HG03575 (cell line): ENCODE measurements around the gene ZBTB20.
"Not testable (repeated sequence)": the region's sequence is repeated elsewhere in the genome, so short reads cannot be mapped to it uniquely, and the experiment has no call there.

Source experiments
- ATAC-seq: cut with Tn5 transposase; IDR thresholded peaks from one replicate; pipeline ENCODE4 v1.9.1; 2021; ENCODE audit not compliant: unreplicated experiment, insufficient number of reproducible peaks, low FRiP score; ENCODE audit errors: extremely low read depth

The ZBTB20 gene

DNA sequence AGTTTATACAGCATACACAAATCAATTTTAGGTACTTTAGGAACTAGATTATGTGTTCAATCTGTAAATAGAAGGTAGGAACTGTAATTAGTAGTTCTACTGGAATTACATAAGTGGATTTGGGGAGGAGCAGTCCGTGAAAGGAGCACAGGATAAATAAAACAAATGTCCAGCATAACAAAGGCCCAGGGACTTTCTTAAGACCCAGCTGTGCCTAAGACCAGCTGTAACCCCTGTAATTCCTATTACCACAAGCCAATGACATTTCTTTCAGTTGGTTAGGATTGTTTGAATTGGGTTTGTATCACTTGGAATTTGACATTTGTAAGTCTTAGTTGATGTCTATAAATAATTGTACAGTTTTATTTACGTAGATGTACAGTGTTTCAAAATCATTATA lies 4.8 kb upstream of the ZBTB20 start:
- no peak for ATAC-seq

DNA sequence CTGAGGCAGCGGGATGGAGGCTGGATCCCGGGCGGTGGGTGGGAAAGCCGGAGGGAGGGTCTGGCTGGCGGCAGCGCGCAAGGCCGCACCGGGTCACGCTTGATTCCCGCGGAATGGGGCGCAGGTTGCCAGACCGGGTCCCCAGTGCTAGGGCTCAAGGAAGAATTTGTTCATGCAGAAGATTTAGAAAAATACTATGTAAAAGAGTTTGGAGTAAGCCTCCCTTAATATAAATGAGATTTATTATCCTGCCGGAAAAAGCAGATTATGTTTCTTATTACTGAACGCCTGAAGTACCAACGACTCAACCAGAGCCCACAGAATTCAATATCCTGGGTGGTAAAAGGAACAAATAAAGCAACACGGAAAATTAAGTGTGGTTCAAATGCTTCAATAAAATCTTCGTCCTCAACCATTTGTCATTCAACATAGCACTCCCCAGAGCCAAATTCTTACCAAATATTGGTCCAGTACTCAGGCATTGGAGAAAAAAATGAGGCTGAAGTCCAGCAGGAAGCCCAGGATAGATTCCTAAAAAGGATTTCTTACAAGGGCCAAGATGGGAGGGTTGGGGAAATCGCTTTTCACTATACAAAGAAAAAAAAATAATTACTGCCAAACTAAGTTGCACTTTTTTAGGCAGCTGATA lies 1.2 kb upstream of the ZBTB20 start:
- ATAC-seq: no peak

DNA sequence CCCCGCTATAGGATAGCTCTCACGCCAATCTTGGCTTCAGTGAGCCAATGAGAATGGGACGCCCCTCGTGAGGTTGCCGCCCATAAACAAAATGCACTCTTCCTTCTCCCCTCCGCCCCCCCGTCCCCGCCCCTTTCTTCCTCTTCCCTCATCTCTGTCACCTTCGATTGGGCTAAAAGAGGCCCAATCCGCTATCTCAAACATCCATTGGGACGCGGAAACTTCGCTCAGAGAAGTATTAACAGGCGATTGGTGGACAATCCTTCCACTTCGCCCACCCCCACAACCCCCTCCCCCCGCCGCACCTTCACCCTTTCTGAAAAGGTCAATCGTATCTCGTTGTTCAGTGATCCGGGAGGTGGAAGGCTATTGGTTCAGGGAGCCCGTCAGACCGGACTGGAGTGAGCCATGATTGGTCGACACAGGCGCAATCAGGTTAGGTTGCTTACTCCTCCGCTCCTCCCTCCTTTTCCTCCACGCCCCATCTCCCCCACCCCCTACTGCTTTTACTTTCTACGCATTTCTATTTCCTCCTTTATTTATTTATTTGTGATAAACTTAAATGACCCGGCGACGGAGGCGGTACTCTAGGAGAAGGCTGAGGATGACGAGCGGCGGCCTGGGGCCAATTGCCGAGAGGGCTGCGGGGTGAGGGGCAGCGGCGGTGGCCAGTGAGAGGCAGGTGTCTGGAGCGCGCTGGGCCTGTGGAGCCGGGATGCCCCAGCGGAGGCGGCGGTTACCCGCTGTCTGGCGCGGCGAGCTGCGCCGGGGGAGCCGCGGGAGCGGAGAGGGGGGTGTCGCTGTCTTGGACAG lies 447 bp upstream of the ZBTB20 start:
- peak; percentile 64 for ATAC-seq

DNA sequence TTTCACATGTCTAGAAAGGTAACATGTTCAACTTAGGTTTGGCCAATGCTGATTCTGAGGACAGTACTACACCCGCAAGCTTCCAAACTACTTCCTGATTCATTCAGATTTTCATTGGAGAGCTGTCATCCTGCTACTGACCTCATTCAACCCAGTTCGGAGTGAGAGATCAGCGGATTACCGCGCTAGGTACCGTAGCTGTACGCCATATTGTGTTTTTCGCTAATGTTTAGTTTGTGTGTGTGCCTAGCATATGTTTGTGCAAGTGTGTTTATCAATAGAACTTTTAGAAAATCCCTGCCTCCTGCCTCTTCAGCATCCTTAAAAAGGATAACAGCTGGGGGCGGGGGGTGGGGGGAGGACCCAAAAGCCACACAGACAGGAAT lies 1.1 kb downstream of the ZBTB20 start:
- no peak for ATAC-seq

DNA sequence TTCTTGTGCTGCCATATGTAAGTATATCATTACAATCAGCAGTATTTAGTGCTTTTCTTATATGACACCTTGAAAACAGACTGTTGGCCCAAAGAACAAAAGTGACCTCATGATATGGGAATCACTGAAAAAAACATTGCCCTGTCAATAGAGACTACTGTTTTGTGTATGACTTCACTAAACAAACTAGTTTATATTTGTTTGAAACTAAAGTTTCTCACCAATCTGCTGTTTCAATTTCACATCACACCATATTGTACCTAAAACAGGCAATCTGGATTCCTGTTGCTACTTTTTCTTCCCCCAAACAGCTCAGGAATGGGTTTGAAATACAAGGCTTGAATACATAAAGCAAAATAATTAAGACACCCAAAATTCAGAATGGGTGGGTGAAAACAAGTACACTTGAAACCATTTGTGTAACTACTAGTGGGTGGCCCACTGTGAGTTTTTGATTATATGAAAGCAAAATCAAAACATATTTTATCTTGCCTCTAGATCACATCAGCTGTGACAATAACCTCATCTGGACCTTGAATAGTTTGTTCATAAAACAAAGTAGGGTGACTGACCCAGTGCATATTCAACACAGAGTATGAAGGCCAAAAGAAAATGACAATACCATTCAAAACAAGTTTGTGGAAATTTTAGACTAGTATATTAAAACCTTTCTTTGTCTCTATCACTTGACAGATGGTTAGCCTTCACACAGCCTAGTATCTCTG lies 5.9 kb downstream of the ZBTB20 start:
- peak; percentile 34 for ATAC-seq

DNA sequence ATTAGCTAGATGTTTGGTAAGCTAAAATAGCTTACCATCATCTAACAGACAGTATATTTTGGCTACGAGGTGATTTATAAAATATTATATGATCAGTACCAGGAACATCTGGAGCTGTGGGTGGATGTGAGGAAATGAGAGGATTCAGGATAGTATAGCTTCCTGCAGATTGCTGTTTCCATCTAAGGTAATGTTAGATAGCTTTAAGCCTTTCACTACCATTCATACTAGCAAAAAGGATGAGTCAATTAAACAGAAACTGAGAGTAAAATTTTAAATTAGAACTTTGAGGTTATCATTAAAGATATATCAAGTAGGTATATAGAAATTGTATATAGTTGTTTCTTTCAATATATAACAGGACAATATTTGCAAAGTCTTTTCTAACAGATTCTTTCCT lies 8.0 kb downstream of the ZBTB20 start:
- no peak for ATAC-seq

DNA sequence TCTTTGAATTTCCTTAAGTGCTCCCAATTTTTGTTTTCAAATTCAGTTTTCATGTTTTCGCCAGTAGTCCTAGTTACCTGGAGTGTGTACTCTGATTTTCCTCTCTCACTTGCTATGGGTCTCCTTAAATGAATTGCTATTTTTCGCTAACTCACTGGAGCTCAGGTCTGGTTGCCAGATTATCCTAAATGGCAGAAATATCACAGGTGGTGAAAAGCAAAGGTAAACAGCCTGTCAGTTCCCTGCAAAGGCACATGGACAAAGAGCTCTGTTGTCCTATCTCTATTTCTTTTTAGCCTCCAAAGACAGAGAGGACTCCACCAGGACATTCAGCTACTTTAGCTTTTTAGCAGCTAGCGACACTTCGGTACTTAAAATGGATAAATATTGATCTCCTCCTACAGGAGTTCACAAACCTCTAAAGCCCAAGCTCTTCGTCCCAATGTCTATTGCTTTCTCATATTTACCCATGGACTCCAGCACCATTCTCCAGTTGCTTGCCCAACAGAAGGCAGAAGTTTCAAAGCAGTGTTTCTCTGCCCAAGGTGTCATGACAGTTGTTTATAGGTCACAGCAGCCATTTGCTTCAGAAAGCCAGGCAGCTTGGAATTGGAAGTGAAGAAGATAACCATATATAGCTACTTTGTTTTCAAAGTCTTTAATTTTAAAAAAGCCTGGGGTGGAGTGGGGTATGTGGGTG lies 12.3 kb downstream of the ZBTB20 start:
- ATAC-seq: no peak

DNA sequence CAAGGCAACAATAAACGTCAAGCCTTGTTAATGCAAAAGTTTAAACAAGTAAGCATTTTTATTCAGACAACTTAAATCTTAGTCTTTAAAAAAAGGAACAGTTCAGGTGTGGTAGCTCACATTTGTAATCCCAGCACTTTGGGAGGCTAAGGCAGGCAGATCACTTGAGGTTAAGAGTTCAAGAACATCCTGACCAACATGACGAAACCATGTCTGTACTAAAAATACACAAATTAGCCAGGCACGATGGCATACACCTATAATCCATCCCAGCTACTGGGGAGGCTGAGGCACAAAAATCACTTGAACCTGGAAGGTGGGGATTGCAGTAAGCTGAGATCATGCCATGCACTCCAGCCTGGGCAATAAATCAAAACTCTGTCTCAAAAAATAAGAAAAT lies 19.9 kb downstream of the ZBTB20 start:
- ATAC-seq: no peak

DNA sequence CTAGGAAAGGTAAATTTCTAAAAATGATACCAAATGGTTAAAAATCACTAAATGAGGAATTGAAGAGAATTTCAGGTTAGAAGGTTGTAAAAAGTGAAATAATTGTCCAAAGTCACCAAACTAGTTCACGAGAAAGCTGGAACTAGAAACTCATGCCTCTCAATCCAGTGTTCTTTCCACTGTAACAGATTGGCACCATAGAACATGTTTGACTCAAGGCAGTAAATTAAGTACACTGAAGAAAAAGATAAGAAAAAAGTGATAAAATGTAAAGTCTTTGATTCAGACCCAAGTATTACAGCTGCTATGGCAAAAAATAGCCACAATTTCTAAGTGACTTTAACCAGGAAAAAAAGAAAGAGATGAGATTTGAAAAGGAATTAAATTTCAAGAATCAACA lies 26.5 kb downstream of the ZBTB20 start:
- no peak for ATAC-seq

DNA sequence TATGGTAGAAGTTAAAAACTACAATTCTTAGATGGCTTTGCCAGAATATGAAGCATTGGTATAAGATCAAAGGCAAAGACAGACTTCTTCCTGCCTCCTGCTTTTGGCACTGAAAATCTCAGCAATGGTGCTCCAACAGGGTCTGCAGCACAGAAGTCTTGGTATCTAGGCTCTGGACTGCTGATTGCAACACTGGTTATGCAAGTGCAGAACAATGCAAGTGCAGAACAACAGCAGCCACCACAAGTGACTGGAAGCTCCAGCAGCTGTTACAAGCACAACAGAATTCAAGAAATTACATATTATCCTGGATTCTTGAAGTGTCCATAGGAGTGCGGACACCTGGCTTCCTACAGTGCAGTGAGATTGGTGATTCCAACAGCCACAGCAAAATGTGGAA lies 33.7 kb downstream of the ZBTB20 start:
- ATAC-seq: no peak

DNA sequence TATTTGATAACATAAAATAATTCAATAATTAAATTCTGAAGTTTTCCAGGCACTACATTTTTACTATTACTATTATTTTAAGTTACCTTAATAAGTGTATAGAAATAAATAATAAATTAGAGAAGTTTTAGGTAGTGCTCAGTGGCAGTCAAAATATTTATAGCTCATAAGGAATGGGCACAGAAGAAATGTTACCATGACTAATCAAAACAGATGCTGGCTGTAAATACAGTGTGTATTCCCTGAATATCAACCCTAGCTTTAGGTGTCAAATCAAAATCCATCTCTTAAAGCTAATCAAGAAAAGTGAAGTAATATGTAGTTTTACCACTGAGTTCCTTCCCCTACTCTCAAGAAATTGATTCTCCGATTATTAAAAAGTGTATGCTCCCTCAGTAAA lies 35.5 kb downstream of the ZBTB20 start:
- ATAC-seq: no peak

DNA sequence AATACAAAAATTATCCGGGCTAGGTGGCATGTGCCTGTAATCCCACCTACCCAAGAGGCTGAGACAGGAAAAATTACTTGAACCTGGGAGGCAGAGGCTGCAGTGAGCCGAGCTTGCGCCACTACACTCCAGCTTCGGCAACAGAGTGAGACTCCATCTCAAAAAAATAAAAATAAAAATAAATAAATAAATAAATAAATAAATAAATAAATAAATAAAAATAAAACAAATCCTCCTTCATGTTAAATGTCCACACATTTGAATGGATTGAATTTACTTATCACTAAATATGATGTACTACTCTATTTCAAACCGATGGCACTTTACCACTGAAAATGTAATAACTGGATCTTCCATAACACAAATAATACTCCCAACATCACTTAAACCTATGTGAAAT lies 36.3 kb downstream of the ZBTB20 start:
- ATAC-seq: no peak

DNA sequence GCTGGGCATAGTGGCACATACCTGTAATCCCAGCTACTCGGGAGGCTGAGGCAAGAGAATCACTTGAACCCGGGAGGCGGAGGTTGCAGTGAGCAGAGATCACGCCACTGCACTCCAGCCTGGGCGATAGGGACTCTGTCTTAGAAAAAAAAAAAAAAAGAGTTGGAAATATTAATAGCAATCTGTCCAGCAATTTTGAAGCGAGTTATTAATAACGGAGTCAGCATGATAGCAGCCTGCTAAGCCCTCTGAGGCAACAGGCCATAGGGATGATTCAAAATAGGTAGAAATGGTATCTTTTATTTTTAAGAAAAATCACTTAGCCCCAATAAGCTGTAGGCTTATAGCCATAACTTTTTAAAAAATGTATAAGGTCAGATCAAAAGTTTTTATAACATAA lies 37.0 kb downstream of the ZBTB20 start:
- not testable (repeated sequence) for ATAC-seq

DNA sequence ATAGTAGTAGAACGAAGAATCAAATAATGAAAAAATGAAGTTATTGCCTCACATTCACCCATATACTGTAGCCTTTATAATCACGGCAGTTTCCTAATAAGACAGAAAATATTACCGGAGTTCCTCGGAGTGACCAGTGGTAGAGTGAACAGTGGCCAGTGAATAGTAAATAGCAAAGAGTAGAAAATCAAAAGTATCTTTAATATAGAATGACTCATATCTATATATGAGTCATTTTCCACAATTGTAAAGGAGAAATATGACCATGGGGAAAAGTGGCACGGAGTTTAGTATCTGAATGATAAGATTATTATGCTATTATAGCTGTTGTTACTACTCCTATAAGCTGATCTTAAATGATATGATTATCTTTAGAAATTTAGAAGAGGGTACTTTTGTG lies 38.5 kb downstream of the ZBTB20 start:
- no peak for ATAC-seq

DNA sequence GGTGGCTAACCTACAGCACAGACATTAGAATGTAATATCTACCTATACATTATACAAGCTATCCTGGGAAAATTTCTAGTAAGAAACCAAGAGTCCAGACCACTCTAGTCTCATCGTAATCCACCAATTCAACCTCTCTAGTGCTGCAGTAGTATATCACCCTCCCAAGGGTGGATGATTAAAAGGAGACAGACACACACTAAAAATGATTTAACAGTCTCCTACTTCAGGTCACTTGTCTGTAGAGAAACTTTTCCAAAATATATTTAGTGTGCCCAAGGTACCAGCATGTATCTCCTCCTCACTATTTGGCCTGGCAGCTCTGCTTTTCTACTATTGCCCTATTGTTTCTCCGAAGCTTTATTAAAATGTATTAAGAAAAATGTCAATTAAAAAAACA lies 45.0 kb downstream of the ZBTB20 start:
- ATAC-seq: no peak

DNA sequence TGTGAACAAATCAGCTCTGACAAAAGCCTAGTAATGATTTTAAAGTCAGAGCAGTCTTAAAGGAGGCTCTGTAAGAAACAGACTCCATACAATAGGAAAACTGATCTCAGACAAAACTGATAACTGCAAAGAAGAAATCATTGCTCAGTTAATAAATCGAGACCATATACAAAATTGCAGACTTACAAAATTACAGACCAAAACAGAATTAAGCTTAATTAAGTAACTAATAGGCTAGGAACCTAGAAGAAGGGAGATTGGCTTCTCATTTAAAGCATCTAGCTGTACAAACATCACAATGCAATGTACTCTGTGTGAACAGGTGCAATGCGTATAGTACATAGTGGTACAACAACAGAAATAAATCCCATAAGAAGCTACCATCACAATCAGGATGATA lies 46.3 kb downstream of the ZBTB20 start:
- no peak for ATAC-seq

DNA sequence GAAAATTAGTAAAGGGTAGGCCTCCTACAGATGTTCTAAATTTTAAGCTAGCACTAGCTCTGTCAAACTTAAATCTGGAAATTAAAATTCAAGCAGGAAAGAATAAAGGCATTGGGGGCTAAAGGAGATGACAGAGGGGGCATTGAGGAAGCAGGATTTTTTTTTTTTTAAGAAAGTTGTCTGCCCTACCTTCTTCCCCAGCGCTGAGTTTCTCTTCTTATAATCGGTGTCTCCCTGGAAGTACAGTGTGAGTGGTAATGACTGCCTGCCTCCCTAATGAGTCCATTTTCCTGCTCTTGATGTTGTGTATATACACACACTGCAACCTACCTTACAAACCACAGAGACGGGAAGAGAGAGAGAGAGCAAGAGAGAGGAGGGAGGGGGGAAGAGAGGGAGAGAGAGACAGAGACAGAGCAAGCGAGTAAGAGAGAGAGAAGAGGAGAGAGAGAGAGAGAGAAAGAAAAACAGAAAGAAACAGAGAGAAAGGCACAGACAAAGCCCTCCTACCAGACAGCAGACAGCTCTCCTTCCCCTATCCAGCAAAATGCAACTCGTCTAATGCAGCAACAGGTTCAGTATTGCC lies 47.0 kb downstream of the ZBTB20 start:
- ATAC-seq: no peak

DNA sequence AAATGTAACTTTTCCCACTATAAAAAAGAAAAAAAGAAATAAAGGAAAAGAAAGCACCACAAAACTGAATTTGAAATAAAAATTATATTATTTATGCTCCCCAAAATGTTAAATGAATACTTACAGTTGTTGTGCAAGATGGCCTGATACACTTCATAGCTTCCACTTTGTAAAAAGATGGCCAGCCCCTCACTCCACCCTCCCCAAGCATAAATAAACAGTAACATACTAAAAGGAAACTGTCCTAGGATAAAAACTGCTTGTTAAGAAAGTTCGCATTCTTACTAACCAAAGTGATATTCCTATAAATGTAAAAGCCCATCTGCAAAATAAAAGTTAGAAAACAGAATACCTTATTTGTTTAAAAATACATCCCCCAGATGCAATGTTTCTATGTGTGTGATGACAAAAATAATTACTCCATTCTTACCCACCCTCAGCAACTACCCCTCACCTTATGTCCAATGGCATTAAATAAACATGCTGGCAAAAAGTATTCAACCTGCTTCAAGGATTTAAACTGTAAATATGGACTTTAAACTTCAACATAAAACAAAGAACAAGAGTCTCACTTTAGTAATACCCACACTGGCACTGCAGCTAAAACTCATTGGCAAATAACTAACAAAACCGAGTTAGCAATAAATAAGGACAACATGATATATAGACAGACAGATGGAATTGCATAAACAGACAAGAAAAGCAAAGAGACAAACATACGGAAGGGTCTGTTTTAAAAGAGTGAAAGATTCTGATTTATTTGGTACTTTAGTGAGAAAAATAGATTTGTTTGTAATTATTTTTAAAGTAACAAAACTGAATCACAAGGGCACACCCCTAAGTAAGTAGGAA lies 47.7 kb downstream of the ZBTB20 start:
- ATAC-seq: no peak
